Endothelial cell of umbilical vein (primary cell): ENCODE results near the gene SLC1A7. TPM values are rescaled to one million over a fixed set of nuclear protein-coding genes. Genes with fewer than 3 reads are reported as not detected.

ENCODE experiments used
- BruUV-seq: library from RNA; stranded (reverse); fragments of 400-500 nt; replicated peaks from 2 replicates; lab custom pipeline; 2021; lab: Mats Ljungman, UMichigan
- CTCF ChIA-PET: fragments of 300-600, 350-600 bp; sonication (Branson Sonifier 250); formaldehyde crosslinking; loops from one replicate; lab custom pipeline; 2021; ENCODE audit warnings: antibody characterized with exemption, inconsistent platforms; lab: Charles Lee
- POLR2A ChIA-PET: fragments of 300-600, 350-600 bp; sonication (Branson Sonifier 250); formaldehyde crosslinking; loops from one replicate; lab custom pipeline; 2021; ENCODE audit warnings: antibody characterized with exemption, inconsistent platforms; lab: Charles Lee
- DNase-seq: peaks from one replicate; pipeline ENCODE4 v3.0.0-alpha.2; 2011; ENCODE audit warnings: low read depth, low spot score
- FAIRE-seq: peaks from 2 replicates; lab custom pipeline; 2011; peaks lifted over from hg19 to GRCh38; lab: Jason Lieb, UNC
- H2AFZ ChIP-seq: 2 replicates; pipeline ENCODE4 v1.6.0; 2012; ENCODE audit warnings: low read depth, low read length, control low read depth, inconsistent platforms
- H3K27ac ChIP-seq: 2 replicates; pipeline ENCODE4 v1.5.1; 2011; ENCODE audit warnings: low read depth, mild to moderate bottlenecking, control low read depth, low read length, moderate library complexity; ENCODE audit not compliant: insufficient read depth
- H3K27me3 ChIP-seq, 2 experiments: 2 replicates each; pipeline versions ENCODE4 v1.6.0 to v1.6.1; 2011; ENCODE audit warnings: low read length in 2 of 2, mixed read lengths in 1 of 2; ENCODE audit not compliant: control insufficient read depth in 2 of 2, insufficient read depth in 2 of 2
- H3K36me3 ChIP-seq, 2 experiments: 2 replicates in 1 of 2; 3 replicates in 1 of 2; pipeline ENCODE4 v1.5.1; 2011; ENCODE audit warnings: low read length in 2 of 2, mild to moderate bottlenecking in 1 of 2, moderate library complexity in 1 of 2; ENCODE audit not compliant: control insufficient read depth in 2 of 2, insufficient read depth in 2 of 2; ENCODE audit errors: extremely low read depth in 1 of 2
- H3K4me1 ChIP-seq: 3 replicates; pipeline ENCODE4 v1.5.1; 2011; ENCODE audit warnings: mild to moderate bottlenecking, low read length; ENCODE audit not compliant: control insufficient read depth, insufficient read depth; ENCODE audit errors: extremely low read depth
- H3K4me2 ChIP-seq: 2 replicates; pipeline ENCODE4 v1.6.1; 2011; ENCODE audit warnings: low read length, control low read depth, mixed read lengths; ENCODE audit not compliant: insufficient read depth
- H3K4me3 ChIP-seq, 3 experiments: fragments of 200-600 bp in 1 of 3; sonication (generic), shearing (Covaris generic) in 1 of 3; replicated peaks in 1 of 3; 2 replicates each; pipeline ENCODE4 v1.5.1; 2011 to 2016; ENCODE audit warnings: control low read depth in 3 of 3, low read length in 3 of 3, mild to moderate bottlenecking in 2 of 3, inconsistent platforms in 1 of 3, low read depth in 1 of 3, moderate library complexity in 1 of 3; ENCODE audit not compliant: insufficient read depth in 1 of 3
- H3K79me2 ChIP-seq: 2 replicates; pipeline ENCODE4 v1.6.0; 2012; ENCODE audit warnings: low read length, inconsistent platforms; ENCODE audit not compliant: control insufficient read depth, insufficient read depth
- H3K9ac ChIP-seq: replicated peaks from 2 replicates; pipeline ENCODE3; 2011; ENCODE audit warnings: low read length, control low read depth; ENCODE audit not compliant: insufficient read depth; ENCODE audit errors: extremely low read depth
- H3K9me1 ChIP-seq: replicated peaks from 3 replicates; pipeline ENCODE4 v1.6.0; 2011; ENCODE audit warnings: mild to moderate bottlenecking, low read length; ENCODE audit not compliant: control insufficient read depth, insufficient read depth; ENCODE audit errors: extremely low read depth
- H3K9me3 ChIP-seq: replicated peaks from 2 replicates; pipeline ENCODE4 v1.5.1; 2012; ENCODE audit warnings: low read length, inconsistent platforms; ENCODE audit not compliant: control insufficient read depth, insufficient read depth
- H4K20me1 ChIP-seq: replicated peaks from 2 replicates; pipeline ENCODE3; 2011; ENCODE audit warnings: mild to moderate bottlenecking, low read length; ENCODE audit not compliant: control insufficient read depth, insufficient read depth; ENCODE audit errors: extremely low read depth
- EZH2 ChIP-seq: IDR thresholded peaks from 2 replicates; pipeline ENCODE4 v1.6.1; 2012; ENCODE audit warnings: borderline replicate concordance, low read depth, mild to moderate bottlenecking, moderate library complexity, low read length, inconsistent platforms; ENCODE audit not compliant: severe bottlenecking
- FOS ChIP-seq: IDR thresholded peaks from 2 replicates; pipeline ENCODE4 v1.6.1; 2011; ENCODE audit warnings: mild to moderate bottlenecking, low read length, moderate library complexity, borderline replicate concordance; ENCODE audit not compliant: insufficient read depth
- GATA2 ChIP-seq: IDR thresholded peaks from 2 replicates; pipeline ENCODE4 v1.7.0; 2011; ENCODE audit warnings: low read depth, mild to moderate bottlenecking, moderate library complexity, mixed read lengths, low read length; ENCODE audit not compliant: insufficient read length, insufficient read depth
- JUN ChIP-seq: IDR thresholded peaks from 2 replicates; pipeline ENCODE4 v1.6.1; 2011; ENCODE audit warnings: borderline replicate concordance, low read depth; ENCODE audit not compliant: insufficient read length, insufficient read depth
- MYC ChIP-seq: IDR thresholded peaks from one replicate; pipeline ENCODE4 v1.6.1; 2011; ENCODE audit warnings: mild to moderate bottlenecking, low read depth, low read length
- POLR2A ChIP-seq: IDR thresholded peaks from 2 replicates; pipeline ENCODE4 v1.6.1; 2012; ENCODE audit warnings: low read depth, mild to moderate bottlenecking, control low read depth, low read length
- POLR2AphosphoS5 ChIP-seq: IDR thresholded peaks from 2 replicates; pipeline ENCODE4 v1.6.1; 2012; ENCODE audit warnings: low read depth, mild to moderate bottlenecking, control low read depth, low read length, moderate library complexity; ENCODE audit not compliant: insufficient read depth
- dilution Hi-C: fragments of 300-500 bp; cut with MboI; formaldehyde crosslinking; loops from one replicate; pipeline ENCODE4 v1.15.0; 2019; ENCODE audit warnings: low sequenced_read_pairs; ENCODE audit not compliant: extremely low pct_ligation_motif_present
- intact Hi-C: fragments of 100-400 bp; cut with micrococcal nuclease; formaldehyde crosslinking; loops from one replicate; pipeline ENCODE4 v1.10.0; 2022
- polyA plus RNA-seq, 4 experiments: library from polyadenylated mRNA; depleted of rRNA in 3 of 4; stranded (reverse) in 3 of 4; unstranded in 1 of 4; fragments of >200 nt; gene quantifications; 2 replicates each; pipeline versions ENCODE4 v1.2.1 to v1.2.3, GENCODE V29; 2011 to 2012; ENCODE audit warnings: missing spikeins in 1 of 4
- total RNA-seq: library from RNA; stranded (reverse); gene quantifications from 2 replicates; pipeline ENCODE4 v1.2.3, GENCODE V29; 2021
- TF ChIP-seq, protein P1 (sequence below), 2 donors: IDR thresholded peaks; 1 replicate in 1 of 2; 2 replicates in 1 of 2; pipeline ENCODE4 v1.5.1; 2011; ENCODE audit warnings: low read length in 2 of 2, mild to moderate bottlenecking in 2 of 2, moderate library complexity in 2 of 2, control low read depth in 1 of 2, inconsistent platforms in 1 of 2, low read depth in 1 of 2; ENCODE audit not compliant: insufficient read depth in 1 of 2; ENCODE audit errors: extremely low read depth in 1 of 2
- TF ChIP-seq, protein P2 (sequence below): IDR thresholded peaks from 2 replicates; pipeline ENCODE4 v1.6.1; 2011; ENCODE audit not compliant: insufficient read depth, insufficient read length

The SLC1A7 gene
- total and polyA plus RNA-seq, 2 donors (not counting 3 experiments of a cell fraction or from before 2014, with no cell fraction given): not detected

DNA sequence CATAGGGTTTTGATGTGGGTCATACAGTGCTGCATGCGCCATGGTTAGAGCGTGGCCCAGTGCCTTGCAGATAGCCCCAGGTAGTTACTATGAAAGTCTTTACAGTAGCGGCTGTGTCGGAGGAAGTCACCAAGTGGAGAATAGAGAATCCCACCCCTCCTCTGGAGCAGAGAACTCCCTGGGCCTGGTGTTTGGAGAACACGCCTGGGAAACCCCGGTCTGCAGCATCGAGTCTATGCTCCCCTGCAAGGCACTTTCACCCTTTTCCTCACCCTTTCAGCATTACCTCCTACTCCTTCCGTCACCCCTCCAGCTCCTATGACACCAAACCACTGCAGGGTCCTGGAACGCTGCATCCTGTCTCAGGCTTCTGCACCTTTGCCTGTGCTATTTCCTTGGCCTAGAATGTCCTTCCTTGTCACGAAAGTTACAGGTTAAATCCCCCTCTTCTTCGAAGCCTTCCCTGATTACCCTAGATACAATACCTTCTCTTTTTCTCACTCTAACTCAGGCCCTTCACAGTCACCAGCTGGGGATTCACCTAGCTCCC is 2.7 kb upstream of the SLC1A7 start:
- H3K9me1 ChIP-seq: peaks cover 2% of the 10 kb centered on the region
- TF ChIP-seq POLR2AphosphoS5: no peak
- no peak for TF ChIP-seq JUN
- no peak for TF ChIP-seq GATA2
- TF ChIP-seq, protein P1, sequence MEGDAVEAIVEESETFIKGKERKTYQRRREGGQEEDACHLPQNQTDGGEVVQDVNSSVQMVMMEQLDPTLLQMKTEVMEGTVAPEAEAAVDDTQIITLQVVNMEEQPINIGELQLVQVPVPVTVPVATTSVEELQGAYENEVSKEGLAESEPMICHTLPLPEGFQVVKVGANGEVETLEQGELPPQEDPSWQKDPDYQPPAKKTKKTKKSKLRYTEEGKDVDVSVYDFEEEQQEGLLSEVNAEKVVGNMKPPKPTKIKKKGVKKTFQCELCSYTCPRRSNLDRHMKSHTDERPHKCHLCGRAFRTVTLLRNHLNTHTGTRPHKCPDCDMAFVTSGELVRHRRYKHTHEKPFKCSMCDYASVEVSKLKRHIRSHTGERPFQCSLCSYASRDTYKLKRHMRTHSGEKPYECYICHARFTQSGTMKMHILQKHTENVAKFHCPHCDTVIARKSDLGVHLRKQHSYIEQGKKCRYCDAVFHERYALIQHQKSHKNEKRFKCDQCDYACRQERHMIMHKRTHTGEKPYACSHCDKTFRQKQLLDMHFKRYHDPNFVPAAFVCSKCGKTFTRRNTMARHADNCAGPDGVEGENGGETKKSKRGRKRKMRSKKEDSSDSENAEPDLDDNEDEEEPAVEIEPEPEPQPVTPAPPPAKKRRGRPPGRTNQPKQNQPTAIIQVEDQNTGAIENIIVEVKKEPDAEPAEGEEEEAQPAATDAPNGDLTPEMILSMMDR (IDR thresholded peaks at IDR 0.05; ENCODE audit: extremely low read depth in 1 of 2, insufficient read depth in 1 of 2, low read depth in 1 of 2, low read length in 2 of 2): no peak
- TF ChIP-seq POLR2A: no peak
- TF ChIP-seq FOS: no peak
- no peak for TF ChIP-seq EZH2
- TF ChIP-seq, protein P2, sequence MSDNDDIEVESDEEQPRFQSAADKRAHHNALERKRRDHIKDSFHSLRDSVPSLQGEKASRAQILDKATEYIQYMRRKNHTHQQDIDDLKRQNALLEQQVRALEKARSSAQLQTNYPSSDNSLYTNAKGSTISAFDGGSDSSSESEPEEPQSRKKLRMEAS: no peak
- TF ChIP-seq MYC: no peak
- FAIRE-seq: no peak
- no peak overlapping the region for H3K4me2 ChIP-seq
- no peaks in the 10 kb centered on the region for H4K20me1 ChIP-seq
- BruUV-seq: no TSS peak
- no peaks in the 10 kb centered on the region for H3K9me3 ChIP-seq
- H3K4me3 ChIP-seq: no peak overlapping the region
- intact Hi-C loops: no loop called here
- dilution Hi-C loops: no loop called here
- H3K27me3 ChIP-seq: peaks cover 0 to 3% of the 10 kb centered on the region in 2 experiments
- no peak overlapping the region for H2AFZ ChIP-seq
- CTCF ChIA-PET: no interaction called here
- no peak for DNase-seq
- POLR2A ChIA-PET: interaction anchor here (0.5 kb wide), 1 partner anchor 13 kb away, joined by 4 read pairs; no protein-coding TSS in a partner anchor
- no peak overlapping the region for H3K9ac ChIP-seq
- no peaks in the 10 kb centered on the region for H3K4me1 ChIP-seq
- no peak overlapping the region for H3K27ac ChIP-seq
- no peaks in the 10 kb centered on the region for H3K79me2 ChIP-seq
- no peaks in the 10 kb centered on the region for H3K36me3 ChIP-seq
